SK-N-SH (cell line): Measurements from ENCODE around the gene C1QTNF8. TPM values are rescaled to one million over a fixed set of nuclear protein-coding genes. Genes with fewer than 3 reads are reported as not detected.

ENCODE experiments used
- CTCF ChIA-PET: fragments of 300-600, 350-600 bp; formaldehyde crosslinking; extraction: SDS; loops from one replicate; lab custom pipeline; 2021; lab: Yijun Ruan, JAX
- POLR2A ChIA-PET: fragments of 350-600 bp; sonication (Branson Sonifier 250); formaldehyde crosslinking; extraction: SDS; loops from one replicate; lab custom pipeline; 2020; ENCODE audit warnings: antibody characterized with exemption, inconsistent platforms; lab: Yijun Ruan, JAX
- DNase-seq: peaks from one replicate; pipeline ENCODE4 v3.0.0; 2012
- H2AFZ ChIP-seq: fragments of 200-600 bp; sonication (generic); 2 replicates; pipeline ENCODE4 v1.8.1; 2016; ENCODE audit warnings: antibody characterized with exemption, mild to moderate bottlenecking, low read depth
- H3F3A ChIP-seq: fragments of 200-600 bp; sonication (generic); replicated peaks from 2 replicates; pipeline ENCODE3; 2016; ENCODE audit warnings: antibody characterized with exemption, mild to moderate bottlenecking; ENCODE audit not compliant: insufficient read depth
- H3K27ac ChIP-seq, 2 experiments: fragments of 200-500 bp in 1 of 2; fragments of 200-600 bp in 1 of 2; sonication (Bioruptor generic) in 1 of 2; sonication (generic), shearing (Covaris generic) in 1 of 2; 2 replicates each; pipeline versions ENCODE4 v1.5.1 to v1.6.1; 2014 to 2016; ENCODE audit warnings: low read depth in 2 of 2, inconsistent platforms in 1 of 2, low read length in 1 of 2, mild to moderate bottlenecking in 1 of 2, mixed read lengths in 1 of 2
- H3K27me3 ChIP-seq: fragments of 200-600 bp; sonication (generic), shearing (Covaris generic); 2 replicates; pipeline ENCODE4 v1.6.1; 2016; ENCODE audit warnings: mixed run types; ENCODE audit not compliant: insufficient read depth
- H3K36me3 ChIP-seq, 2 experiments: fragments of 200-500 bp in 1 of 2; fragments of 200-600 bp in 1 of 2; sonication (Bioruptor generic) in 1 of 2; sonication (generic) in 1 of 2; replicated peaks in 1 of 2; 2 replicates each; pipeline versions ENCODE3 to v1.5.1; 2014 to 2016; ENCODE audit warnings: low read length in 1 of 2, mild to moderate bottlenecking in 1 of 2; ENCODE audit not compliant: insufficient read depth in 2 of 2, control insufficient read depth in 1 of 2
- H3K4me1 ChIP-seq, 2 experiments: fragments of 200-500 bp in 1 of 2; fragments of 200-600 bp in 1 of 2; sonication (Bioruptor generic) in 1 of 2; sonication (generic), shearing (Covaris generic) in 1 of 2; 2 replicates each; pipeline versions ENCODE4 v1.5.1 to v1.6.1; 2014 to 2016; ENCODE audit warnings: low read depth in 1 of 2, low read length in 1 of 2, mixed run types in 1 of 2; ENCODE audit not compliant: insufficient read depth in 2 of 2, control insufficient read depth in 1 of 2
- H3K4me2 ChIP-seq: fragments of 200-600 bp; sonication (generic), shearing (Covaris generic); 2 replicates; pipeline ENCODE4 v1.6.1; 2017; ENCODE audit warnings: mixed run types
- H3K4me3 ChIP-seq, 2 experiments: fragments of 200-500 bp in 1 of 2; fragments of 200-600 bp in 1 of 2; sonication (Bioruptor generic) in 1 of 2; sonication (generic), shearing (Covaris generic) in 1 of 2; 2 replicates each; pipeline versions ENCODE4 v1.5.1 to v1.8.1; 2014 to 2016; ENCODE audit warnings: low read depth in 2 of 2, inconsistent platforms in 1 of 2, low read length in 1 of 2, mild to moderate bottlenecking in 1 of 2, mixed read lengths in 1 of 2, moderate library complexity in 1 of 2
- H3K79me2 ChIP-seq: fragments of 200-600 bp; sonication (generic); 2 replicates; pipeline ENCODE4 v1.8.1; 2017; ENCODE audit warnings: mild to moderate bottlenecking; ENCODE audit not compliant: insufficient read depth
- H3K9ac ChIP-seq: fragments of 200-600 bp; sonication (generic); 2 replicates; pipeline ENCODE4 v1.6.1; 2017; ENCODE audit warnings: mixed run types
- H3K9me2 ChIP-seq: fragments of 200-600 bp; sonication (generic); 2 replicates; pipeline ENCODE4 v1.6.1; 2017; ENCODE audit warnings: mixed run types
- H3K9me3 ChIP-seq: fragments of 200-600 bp; sonication (generic); 2 replicates; pipeline ENCODE4 v1.6.1; 2017; ENCODE audit warnings: mixed run types, mild to moderate bottlenecking, moderate library complexity
- H4K20me1 ChIP-seq: fragments of 200-600 bp; sonication (generic); 2 replicates; pipeline ENCODE4 v1.6.1; 2017; ENCODE audit warnings: mild to moderate bottlenecking, mixed run types; ENCODE audit not compliant: insufficient read depth
- ELF1 ChIP-seq: IDR thresholded peaks from 2 replicates; pipeline ENCODE4 v1.4.0; 2012
- GABPA ChIP-seq: IDR thresholded peaks from 2 replicates; pipeline ENCODE4 v1.4.0; 2012; ENCODE audit warnings: low read depth, mild to moderate bottlenecking
- IRF3 ChIP-seq: fragments of 150-350 bp; IDR thresholded peaks from 2 replicates; pipeline ENCODE4 v1.6.1; 2016; ENCODE audit warnings: mild to moderate bottlenecking, low read depth, low read length
- SMC3 ChIP-seq: IDR thresholded peaks from 2 replicates; pipeline ENCODE4 v1.6.1; 2012; ENCODE audit warnings: low read depth, low read length, improper control_type of control experiment
- TCF12 ChIP-seq: IDR thresholded peaks from 2 replicates; pipeline ENCODE4 v1.4.0; 2012
- USF1 ChIP-seq: IDR thresholded peaks from 2 replicates; pipeline ENCODE4 v1.4.0; 2012; ENCODE audit warnings: low read depth, borderline replicate concordance
- WGBS: methylation state at CpG from one replicate; pipeline ENCODE4 v1.1.6; 2017; ENCODE audit warnings: low lambda C conversion rate; 5-methylcytosine and 5-hydroxymethylcytosine counted together
- polyA plus RNA-seq, 3 experiments: library from polyadenylated mRNA; depleted of rRNA; stranded (reverse); fragments of >200 nt; gene quantifications; 2 replicates each; pipeline ENCODE4 v1.2.3, GENCODE V29; 2012

The C1QTNF8 gene
- polyA plus RNA-seq, 1 of the 3 experiments (the other 2 are of a cell fraction) = not detected

- CTCF ChIA-PET = interaction anchor here (1.4 to 9.6 kb wide), 2 partner anchors 12 to 58 kb away, joined by 3 to 76 read pairs; no protein-coding TSS in a partner anchor
- H3K36me3 ChIP-seq = no peaks in the 10 kb centered on the region
- no peak overlapping the region for H3K4me3 ChIP-seq
- H3K27ac ChIP-seq = no peak overlapping the region
- H3K9ac ChIP-seq = no peak overlapping the region
- no peaks in the 10 kb centered on the region for H3K79me2 ChIP-seq
- no peaks in the 10 kb centered on the region for H3K4me1 ChIP-seq
- H2AFZ ChIP-seq = no peak overlapping the region
- no peak overlapping the region for H3K4me2 ChIP-seq
- H3K27me3 ChIP-seq = peaks cover 52% of the 10 kb centered on the region
- no peak for DNase-seq
- 20% methylated on average over 2 of the region's 38 CpGs for WGBS
- H3K9me2 ChIP-seq = no peaks in the 10 kb centered on the region
- TF ChIP-seq ELF1 (no peak), IRF3 (no peak), TCF12 (no peak), GABPA (no peak), SMC3 (no peak)
- H4K20me1 ChIP-seq = no peaks in the 10 kb centered on the region
- no peaks in the 10 kb centered on the region for H3K9me3 ChIP-seq
- POLR2A ChIA-PET = no interaction called here
- no peaks in the 10 kb centered on the region for H3F3A ChIP-seq
Observed at GRCh38 chr16:1045310-1045992, 50.6 kb downstream of the C1QTNF8 start.

GRCh38 chr16:1044460-1045309 lies 51.4 kb downstream of the C1QTNF8 start:
- POLR2A ChIA-PET = no interaction called here

More at GRCh38 chr16:1044460-1045309, 51.4 kb downstream of the C1QTNF8 start:
- H3K4me1 ChIP-seq = no peaks in the 10 kb centered on the region
- no peaks in the 10 kb centered on the region for H3K9me3 ChIP-seq
- peaks cover 57% of the 10 kb centered on the region for H3K27me3 ChIP-seq
- no peaks in the 10 kb centered on the region for H3K79me2 ChIP-seq
- no peak overlapping the region for H3K27ac ChIP-seq
- TF ChIP-seq USF1 = no peak
- no peak overlapping the region for H3K4me3 ChIP-seq
- H2AFZ ChIP-seq = no peak overlapping the region
- H3F3A ChIP-seq = no peaks in the 10 kb centered on the region
- no peak overlapping the region for H3K9ac ChIP-seq
- CTCF ChIA-PET = interaction anchor here (1.4 to 9.6 kb wide), 2 partner anchors 12 to 59 kb away, joined by 3 to 76 read pairs; no protein-coding TSS in a partner anchor
- DNase-seq = no peak
- no peak overlapping the region for H3K4me2 ChIP-seq
- no peaks in the 10 kb centered on the region for H4K20me1 ChIP-seq
- H3K9me2 ChIP-seq = no peaks in the 10 kb centered on the region
- WGBS = 5% methylated on average over 11 of the region's 43 CpGs
- H3K36me3 ChIP-seq = no peaks in the 10 kb centered on the region
